Vagina (tissue), 2 donors: ENCODE results near the gene CKAP2L. TPM values are rescaled to one million over a fixed set of nuclear protein-coding genes. Genes with fewer than 3 reads are reported as not detected.

ENCODE experiments used
- DNase-seq, 2 donors: peaks; one replicate each; pipeline ENCODE4 v3.0.0-alpha.2; 2017; ENCODE audit errors: extremely low spot score in 2 of 2
- H3K27ac ChIP-seq: fragments of 200-600 bp; sonication (generic); one replicate; pipeline ENCODE4 v1.5.1; 2019
- H3K27me3 ChIP-seq: fragments of 200-600 bp; sonication (generic); one replicate; pipeline ENCODE4 v1.5.1; 2019
- H3K36me3 ChIP-seq, 2 donors: fragments of 200-600 bp; sonication (generic); one replicate each; pipeline ENCODE4 v1.5.1; 2017 to 2019
- H3K4me1 ChIP-seq: fragments of 200-600 bp; sonication (generic); one replicate; pipeline ENCODE4 v1.5.1; 2019
- H3K4me3 ChIP-seq, 2 donors: fragments of 200-600 bp; sonication (generic); 1 replicate in 1 of 2; 2 replicates in 1 of 2; pipeline ENCODE4 v1.5.1; 2016 to 2019
- H3K9me3 ChIP-seq: fragments of 200-600 bp; sonication (generic); one replicate; pipeline ENCODE4 v1.5.1; 2019
- CTCF ChIP-seq, 3 experiments: fragments of 450-650 bp in 2 of 3; fragments of 200-600 bp in 1 of 3; sonication (generic) in 1 of 3; IDR thresholded peaks; one replicate each; pipeline ENCODE4 v1.5.1; 2017 to 2019; ENCODE audit warnings: antibody characterized with exemption in 3 of 3, mild to moderate bottlenecking in 2 of 3, moderate library complexity in 2 of 3
- POLR2A ChIP-seq, 2 donors: fragments of 450-650 bp; IDR thresholded peaks; one replicate each; pipeline ENCODE4 v1.6.1; 2017; ENCODE audit warnings: antibody characterized with exemption in 2 of 2, mild to moderate bottlenecking in 2 of 2, moderate library complexity in 2 of 2
- POLR2AphosphoS5 ChIP-seq, 2 donors: sonication (generic); formaldehyde crosslinking; IDR thresholded peaks; one replicate each; pipeline ENCODE4 v1.9.0; 2017; ENCODE audit warnings: antibody characterized with exemption in 2 of 2, mild to moderate bottlenecking in 2 of 2, low read depth in 1 of 2; ENCODE audit not compliant: insufficient read depth in 1 of 2
- intact Hi-C: fragments of 100-400 bp; cut with DNase I; formaldehyde crosslinking; loops from one replicate; pipeline ENCODE4 v1.15.1; 2023
- total RNA-seq: library from RNA; depleted of rRNA; stranded (reverse); fragments of >200 nt; gene quantifications from one replicate; pipeline ENCODE4 v1.2.3, GENCODE V29; 2016

The CKAP2L gene
- total RNA-seq, 1 donor from 2014 or later = 1.2 TPM

DNA sequence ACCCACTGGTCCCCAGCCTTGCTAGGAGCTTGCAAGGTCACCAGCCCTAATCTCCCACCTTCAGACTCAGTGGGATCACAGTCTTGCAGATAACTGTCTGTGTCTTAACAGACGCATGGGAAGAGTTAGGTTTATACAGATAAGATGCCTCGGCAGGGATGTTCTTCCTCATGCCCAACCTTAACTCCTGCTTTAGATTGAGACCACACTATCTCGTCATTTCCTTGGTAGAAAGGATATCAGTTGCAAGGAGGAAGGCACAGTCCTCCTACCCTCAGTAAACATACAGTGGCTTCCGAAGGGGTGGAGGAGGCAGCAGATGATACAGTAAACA, 36.4 kb downstream of the CKAP2L start:
- Histone ChIP-seq H3K9me3 (no peaks in the 10 kb centered on the region), H3K27ac (no peak overlapping the region), H3K27me3 (no peaks in the 10 kb centered on the region), H3K4me3 (no peak overlapping the region), H3K36me3 (no peaks in the 10 kb centered on the region), H3K4me1 (no peaks in the 10 kb centered on the region)
- TF ChIP-seq POLR2AphosphoS5 (IDR thresholded peaks at IDR 0.05; ENCODE audit: insufficient read depth in 1 of 2, low read depth in 1 of 2) (no peak), POLR2A (IDR thresholded peaks at IDR 0.05) (no peak), CTCF (IDR thresholded peaks at IDR 0.05) (no peak)
- intact Hi-C loops = loop anchor here (5.0 to 10.0 kb wide), 2 partner anchors 103 to 126 kb away; no protein-coding TSS in a partner anchor
- DNase-seq = peak in 1 of 2 donors; percentile 52

DNA sequence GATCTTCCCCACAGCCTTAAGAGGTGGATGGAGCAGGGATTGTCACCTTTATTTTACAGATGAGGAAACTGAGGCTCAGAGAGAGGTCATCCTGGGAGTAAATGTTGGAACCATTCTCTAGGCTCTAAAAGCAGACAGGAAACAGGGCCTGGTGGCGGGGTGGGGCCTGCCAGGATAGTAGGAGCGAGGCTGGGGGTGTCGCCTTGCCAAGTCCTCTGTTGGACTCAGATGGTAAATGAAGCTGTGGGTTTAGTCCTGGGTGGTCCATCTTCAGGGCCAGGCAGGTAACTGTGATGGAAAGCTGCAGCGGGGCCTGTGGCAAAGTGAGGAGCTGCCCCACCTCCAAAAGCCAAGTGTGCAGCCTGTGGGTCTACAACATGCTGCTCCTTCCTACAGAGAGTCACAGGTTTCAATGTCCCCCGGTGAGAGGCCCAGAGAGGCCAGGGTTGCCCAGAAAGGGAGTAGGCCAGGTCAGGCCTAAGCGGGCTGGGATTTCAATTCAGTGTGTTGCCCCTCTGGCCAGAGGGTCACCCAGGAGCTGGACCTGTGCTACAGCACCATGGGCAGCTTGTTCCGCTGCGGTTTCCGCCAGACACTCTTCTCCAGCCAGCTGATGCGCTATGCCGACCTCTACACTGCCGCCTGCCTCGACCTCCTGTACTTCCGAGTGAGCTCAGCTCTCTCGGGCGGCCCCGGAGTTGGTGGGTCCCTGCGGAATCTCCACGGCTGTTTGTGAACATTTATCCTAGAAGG, 37.0 kb downstream of the CKAP2L start:
- H3K27me3 ChIP-seq = no peaks in the 10 kb centered on the region
- no peak for DNase-seq
- intact Hi-C loops = loop anchor here (5.0 to 10.0 kb wide), 2 partner anchors 103 to 125 kb away; no protein-coding TSS in a partner anchor
- no peaks in the 10 kb centered on the region for H3K9me3 ChIP-seq
- TF ChIP-seq POLR2A (IDR thresholded peaks at IDR 0.05) = no peak
- TF ChIP-seq CTCF (IDR thresholded peaks at IDR 0.05) = no peak
- no peak for TF ChIP-seq POLR2AphosphoS5 (IDR thresholded peaks at IDR 0.05; ENCODE audit: insufficient read depth in 1 of 2, low read depth in 1 of 2)
- no peaks in the 10 kb centered on the region for H3K36me3 ChIP-seq
- H3K4me1 ChIP-seq = no peaks in the 10 kb centered on the region
- no peak overlapping the region for H3K4me3 ChIP-seq
- H3K27ac ChIP-seq = no peak overlapping the region

DNA sequence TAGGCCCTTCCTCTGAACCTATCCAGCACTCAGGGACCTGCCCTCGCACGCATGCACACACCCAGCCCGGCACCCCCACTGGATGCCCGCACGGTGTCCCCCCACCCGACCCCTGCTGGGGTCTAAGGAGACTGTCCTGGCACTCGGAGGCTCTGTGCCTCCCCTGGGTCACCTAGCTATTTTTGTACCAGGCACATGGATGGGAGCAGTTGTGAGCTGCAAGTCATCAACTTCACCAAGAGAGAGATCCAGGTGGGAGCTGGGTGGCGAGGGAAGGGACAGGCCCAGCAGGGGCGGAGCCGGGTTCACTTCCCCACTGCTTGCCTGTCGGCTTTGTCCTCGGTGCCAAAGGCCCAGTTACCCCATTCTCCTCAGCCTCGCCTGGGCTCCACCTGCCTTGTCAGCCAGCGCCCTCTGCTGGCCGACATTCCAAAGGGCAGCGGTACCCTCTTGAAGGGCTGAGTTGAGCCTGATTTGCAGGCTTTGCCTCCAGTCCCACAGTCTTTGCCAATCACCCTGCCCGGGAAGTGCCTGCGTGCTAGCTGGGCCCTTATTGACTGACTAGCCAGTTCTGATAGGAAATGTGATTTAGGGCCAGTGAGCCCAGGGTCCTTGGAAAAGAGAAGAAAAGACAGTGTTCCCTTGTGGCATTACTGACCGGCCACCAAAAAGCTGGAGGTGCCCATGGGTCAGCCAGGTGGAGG, 37.8 kb downstream of the CKAP2L start:
- no peak overlapping the region for H3K4me3 ChIP-seq
- intact Hi-C loops = loop anchor here (5.0 to 10.0 kb wide), 2 partner anchors 102 to 124 kb away; no protein-coding TSS in a partner anchor
- no peaks in the 10 kb centered on the region for H3K36me3 ChIP-seq
- no peaks in the 10 kb centered on the region for H3K4me1 ChIP-seq
- H3K27me3 ChIP-seq = no peaks in the 10 kb centered on the region
- DNase-seq = peak in 1 of 2 donors; percentile 96
- no peaks in the 10 kb centered on the region for H3K9me3 ChIP-seq
- TF ChIP-seq POLR2A (IDR thresholded peaks at IDR 0.05) (no peak), POLR2AphosphoS5 (IDR thresholded peaks at IDR 0.05; ENCODE audit: insufficient read depth in 1 of 2, low read depth in 1 of 2) (peak; percentile 38 to 42), CTCF (IDR thresholded peaks at IDR 0.05) (peak; percentile 86 to 93 (median 87))
- H3K27ac ChIP-seq = no peak overlapping the region

DNA sequence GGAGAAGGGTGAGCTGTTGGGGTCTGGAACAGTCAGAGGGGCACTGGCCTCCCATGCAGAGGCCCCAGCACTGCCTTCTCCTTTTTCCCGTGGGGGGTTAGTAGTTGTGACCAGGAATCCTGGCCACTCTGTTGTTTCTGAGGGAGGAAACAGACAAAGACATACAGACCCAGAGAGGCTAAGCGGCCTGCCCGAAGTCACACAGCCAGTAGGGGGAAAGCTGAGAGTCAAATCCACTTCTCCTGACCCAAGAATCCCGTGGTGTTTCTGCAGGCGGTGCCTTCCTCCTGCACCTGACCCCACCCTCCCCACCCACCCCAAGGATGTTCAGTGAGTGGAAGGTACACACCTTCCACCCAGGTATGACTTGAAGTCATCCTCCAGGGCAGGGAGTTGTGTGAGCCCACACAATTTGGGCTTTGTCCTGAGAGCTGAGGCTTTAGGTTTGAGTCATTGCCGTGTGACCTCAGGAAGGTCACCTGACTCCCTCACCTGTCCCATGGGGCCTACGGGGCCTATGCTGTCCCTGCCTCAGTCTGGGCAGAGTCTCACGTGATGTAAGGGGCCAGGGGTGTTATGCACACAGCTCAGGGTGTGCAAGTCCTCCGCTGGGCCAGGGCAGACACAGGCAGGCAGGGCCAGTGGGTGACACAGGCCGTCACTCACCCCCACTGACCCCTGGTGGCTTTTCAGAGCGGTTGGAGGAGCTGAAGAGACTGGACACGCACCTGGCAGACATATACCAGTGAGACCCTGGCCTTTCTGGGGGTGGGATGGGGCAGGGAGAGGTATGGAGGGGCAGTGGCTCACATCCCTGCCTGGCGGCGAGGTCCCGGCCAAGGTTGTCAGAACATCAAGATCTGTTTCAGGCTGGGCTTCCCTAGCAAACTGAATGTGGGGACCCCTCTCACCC, 38.6 kb downstream of the CKAP2L start:
- Histone ChIP-seq H3K4me3 (no peak overlapping the region), H3K4me1 (no peaks in the 10 kb centered on the region), H3K27ac (no peak overlapping the region), H3K36me3 (no peaks in the 10 kb centered on the region), H3K27me3 (no peaks in the 10 kb centered on the region), H3K9me3 (no peaks in the 10 kb centered on the region)
- TF ChIP-seq POLR2A (IDR thresholded peaks at IDR 0.05) = no peak
- TF ChIP-seq POLR2AphosphoS5 (IDR thresholded peaks at IDR 0.05; ENCODE audit: insufficient read depth in 1 of 2, low read depth in 1 of 2) = no peak
- no peak for TF ChIP-seq CTCF (IDR thresholded peaks at IDR 0.05)
- intact Hi-C loops = loop anchor here (5.0 to 10.0 kb wide), 2 partner anchors 101 to 124 kb away; no protein-coding TSS in a partner anchor
- peak in 1 of 2 donors; percentile 85 for DNase-seq
